A673 (cell line): ENCODE results near the gene STK17A.

ENCODE experiments used
- EZH2 ChIP-seq: fragments of 200-600 bp; sonication (generic); IDR thresholded peaks from 2 replicates; pipeline ENCODE4 v1.6.1; 2017; ENCODE audit warnings: borderline replicate concordance, low read depth, mild to moderate bottlenecking, mixed read lengths, antibody characterized with exemption, low read length; ENCODE audit not compliant: poor library complexity, severe bottlenecking
- TF ChIP-seq, protein P1 (sequence below): fragments of 300-800, 200-600 bp; sonication (generic); conservative IDR thresholded peaks from 2 replicates; pipeline ENCODE4 v1.5.1; 2017; ENCODE audit warnings: low read depth, mild to moderate bottlenecking, antibody characterized with exemption, low read length, moderate library complexity, mixed read lengths

DNA sequence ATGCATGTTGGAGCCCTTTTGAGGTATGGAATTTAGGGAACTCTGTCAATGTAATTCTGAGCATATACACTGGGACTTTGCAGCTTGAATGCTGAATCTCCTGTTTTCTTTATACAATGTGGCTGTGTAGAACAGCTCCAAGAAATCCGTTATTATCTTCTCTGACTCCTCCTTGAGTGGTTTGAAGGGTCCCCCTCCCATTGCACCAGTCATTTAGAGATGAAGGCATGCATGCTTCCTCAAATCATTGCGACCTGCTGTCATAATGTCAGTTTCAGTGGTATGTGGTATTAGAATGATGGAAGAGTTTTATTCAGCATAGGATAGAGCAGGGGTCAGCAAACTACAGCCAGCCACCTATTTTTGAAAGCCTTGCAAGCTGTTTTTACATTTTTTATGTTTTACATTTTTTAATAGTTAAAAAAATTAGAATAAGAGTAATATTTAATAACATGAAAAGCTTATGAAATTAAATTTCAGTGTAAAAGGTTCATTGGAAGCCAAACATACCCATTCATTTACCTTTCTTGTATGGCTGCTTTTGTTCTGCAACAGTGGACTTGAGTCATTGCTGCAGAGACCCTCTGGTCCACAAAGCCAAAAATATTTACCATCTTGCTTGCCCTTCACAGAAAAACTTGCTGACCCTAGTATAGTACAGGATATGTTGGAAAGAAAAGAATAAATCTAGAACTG, 8.1 kb downstream of the STK17A start:
- TF ChIP-seq, protein P1, sequence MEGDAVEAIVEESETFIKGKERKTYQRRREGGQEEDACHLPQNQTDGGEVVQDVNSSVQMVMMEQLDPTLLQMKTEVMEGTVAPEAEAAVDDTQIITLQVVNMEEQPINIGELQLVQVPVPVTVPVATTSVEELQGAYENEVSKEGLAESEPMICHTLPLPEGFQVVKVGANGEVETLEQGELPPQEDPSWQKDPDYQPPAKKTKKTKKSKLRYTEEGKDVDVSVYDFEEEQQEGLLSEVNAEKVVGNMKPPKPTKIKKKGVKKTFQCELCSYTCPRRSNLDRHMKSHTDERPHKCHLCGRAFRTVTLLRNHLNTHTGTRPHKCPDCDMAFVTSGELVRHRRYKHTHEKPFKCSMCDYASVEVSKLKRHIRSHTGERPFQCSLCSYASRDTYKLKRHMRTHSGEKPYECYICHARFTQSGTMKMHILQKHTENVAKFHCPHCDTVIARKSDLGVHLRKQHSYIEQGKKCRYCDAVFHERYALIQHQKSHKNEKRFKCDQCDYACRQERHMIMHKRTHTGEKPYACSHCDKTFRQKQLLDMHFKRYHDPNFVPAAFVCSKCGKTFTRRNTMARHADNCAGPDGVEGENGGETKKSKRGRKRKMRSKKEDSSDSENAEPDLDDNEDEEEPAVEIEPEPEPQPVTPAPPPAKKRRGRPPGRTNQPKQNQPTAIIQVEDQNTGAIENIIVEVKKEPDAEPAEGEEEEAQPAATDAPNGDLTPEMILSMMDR, result no peak
- TF ChIP-seq EZH2, result no peak
